ENCODE data around the gene NDUFV3. TPM values are rescaled to one million over a fixed set of nuclear protein-coding genes. Genes with fewer than 3 reads are reported as not detected.

Gene NDUFV3
- total and polyA plus RNA-seq, 8 donors = 36.6 to 50.3 (median 42.9) TPM

DNA sequence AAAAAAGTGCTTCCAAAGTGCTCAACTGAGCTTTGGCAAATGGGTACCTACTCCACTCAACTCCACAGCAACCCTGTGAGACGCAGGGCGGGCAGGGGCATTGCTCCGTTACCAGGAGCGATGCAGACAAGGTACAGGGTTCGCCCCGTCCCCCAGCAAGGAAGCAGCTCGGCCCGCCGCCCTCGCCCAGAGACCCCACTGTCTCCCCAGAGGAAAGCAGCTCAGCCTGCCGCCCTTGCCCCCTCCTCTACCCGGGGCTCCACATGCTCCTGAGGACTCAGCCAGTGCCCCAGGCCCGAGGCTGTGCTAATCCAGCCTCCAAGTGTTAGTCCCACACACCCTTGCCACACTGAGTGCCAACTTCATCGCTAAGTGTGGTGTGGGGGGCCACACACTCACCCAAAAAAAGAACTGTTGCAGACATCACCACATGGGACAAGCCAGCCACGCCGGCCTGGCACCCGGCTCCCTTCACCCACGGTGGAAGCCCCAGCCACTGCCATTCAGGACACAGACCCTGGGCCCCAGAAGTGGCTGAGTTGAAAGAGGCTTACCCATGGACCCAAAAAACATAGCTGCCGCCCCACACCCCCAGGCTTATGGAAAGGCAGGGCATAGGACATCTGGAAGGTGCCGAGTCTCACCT, 40.1 kb upstream of the NDUFV3 start:
- H3K36me3 ChIP-seq = peaks cover 0 to 92% of the 10 kb centered on the region in 2 donors
- TF ChIP-seq, protein P1, sequence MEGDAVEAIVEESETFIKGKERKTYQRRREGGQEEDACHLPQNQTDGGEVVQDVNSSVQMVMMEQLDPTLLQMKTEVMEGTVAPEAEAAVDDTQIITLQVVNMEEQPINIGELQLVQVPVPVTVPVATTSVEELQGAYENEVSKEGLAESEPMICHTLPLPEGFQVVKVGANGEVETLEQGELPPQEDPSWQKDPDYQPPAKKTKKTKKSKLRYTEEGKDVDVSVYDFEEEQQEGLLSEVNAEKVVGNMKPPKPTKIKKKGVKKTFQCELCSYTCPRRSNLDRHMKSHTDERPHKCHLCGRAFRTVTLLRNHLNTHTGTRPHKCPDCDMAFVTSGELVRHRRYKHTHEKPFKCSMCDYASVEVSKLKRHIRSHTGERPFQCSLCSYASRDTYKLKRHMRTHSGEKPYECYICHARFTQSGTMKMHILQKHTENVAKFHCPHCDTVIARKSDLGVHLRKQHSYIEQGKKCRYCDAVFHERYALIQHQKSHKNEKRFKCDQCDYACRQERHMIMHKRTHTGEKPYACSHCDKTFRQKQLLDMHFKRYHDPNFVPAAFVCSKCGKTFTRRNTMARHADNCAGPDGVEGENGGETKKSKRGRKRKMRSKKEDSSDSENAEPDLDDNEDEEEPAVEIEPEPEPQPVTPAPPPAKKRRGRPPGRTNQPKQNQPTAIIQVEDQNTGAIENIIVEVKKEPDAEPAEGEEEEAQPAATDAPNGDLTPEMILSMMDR (IDR thresholded peaks at IDR 0.05) = no peak
- ATAC-seq = no peak

DNA sequence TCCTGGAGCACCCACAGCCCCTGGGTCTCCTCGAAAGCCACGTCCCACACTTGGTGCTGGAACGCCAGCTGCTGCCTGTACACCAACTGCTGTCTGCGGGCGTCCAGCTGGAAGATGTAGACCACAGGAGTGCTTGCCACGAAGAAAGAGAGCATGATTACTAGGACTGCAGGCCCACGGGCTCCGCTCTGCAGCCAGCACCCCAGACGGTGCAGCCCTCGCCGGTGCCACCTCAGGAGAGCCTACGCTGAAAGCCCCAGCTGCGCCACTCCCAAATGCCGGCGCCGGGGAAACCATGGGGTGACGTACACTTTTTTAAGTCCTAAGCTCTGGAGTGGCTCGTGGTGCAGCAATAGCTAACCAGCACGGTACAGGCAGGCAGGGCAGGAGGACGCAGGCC, 39.5 kb upstream of the NDUFV3 start:
- Histone ChIP-seq H3K36me3 (peaks cover 0 to 96% of the 10 kb centered on the region in 2 donors), H3K27me3 (no peaks in the 10 kb centered on the region), H3K4me1 (no peaks in the 10 kb centered on the region), H3K27ac (no peak overlapping the region), H3K9me3 (no peaks in the 10 kb centered on the region), H3K4me3 (no peak overlapping the region)
- TF ChIP-seq, protein P1 (IDR thresholded peaks at IDR 0.05) = no peak
- no peak for DNase-seq
- no peak for ATAC-seq
- intact Hi-C loops (cut with DNase I) = no loop called here

More for the DNA sequence above, 40.1 kb upstream of the NDUFV3 start:
- Histone ChIP-seq H3K4me1 (no peaks in the 10 kb centered on the region), H3K4me3 (no peak overlapping the region), H3K27ac (no peak overlapping the region), H3K27me3 (no peaks in the 10 kb centered on the region), H3K9me3 (no peaks in the 10 kb centered on the region)
- intact Hi-C loops (cut with DNase I) = no loop called here
- peak in 1 of 4 donors; percentile 57 for DNase-seq

DNA sequence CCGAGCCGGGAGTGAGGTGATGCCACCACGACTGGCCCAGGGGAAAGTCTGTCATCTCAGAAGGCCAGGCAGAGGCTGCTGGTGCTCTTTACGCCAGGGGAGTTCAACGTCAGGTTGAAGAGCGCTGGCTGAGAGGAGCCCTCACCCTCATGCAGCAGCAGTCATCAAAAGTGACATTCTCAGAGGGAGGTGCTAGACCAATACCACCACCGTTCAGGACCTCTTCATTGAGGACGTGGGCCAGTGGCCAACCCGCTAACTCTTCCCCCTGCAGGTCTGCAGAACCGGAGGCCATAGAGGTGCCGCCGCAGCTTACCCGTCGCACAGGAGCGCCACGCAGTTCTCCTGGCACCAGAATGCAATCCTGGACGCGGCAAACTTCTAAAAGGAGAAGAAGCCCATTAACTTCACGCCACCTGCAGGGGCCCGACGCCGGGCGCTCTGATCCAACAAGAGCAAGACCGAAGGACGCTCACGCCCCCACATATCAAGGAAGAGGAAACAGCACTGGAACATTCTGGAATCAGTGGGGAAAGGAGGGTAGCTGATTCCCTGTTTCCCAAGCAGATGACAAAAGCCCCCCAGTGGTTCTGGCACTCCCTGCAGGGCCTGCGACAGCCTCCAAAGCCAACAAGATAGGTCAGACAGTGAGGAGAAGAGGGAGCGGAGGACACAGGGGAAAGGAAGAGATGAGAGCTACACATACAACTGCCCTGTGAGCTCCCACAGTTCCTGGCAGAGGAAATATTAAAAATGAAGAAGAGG, 38.7 kb upstream of the NDUFV3 start:
- TF ChIP-seq, protein P1 (IDR thresholded peaks at IDR 0.05) = no peak
- Histone ChIP-seq H3K9me3 (no peaks in the 10 kb centered on the region), H3K27me3 (no peaks in the 10 kb centered on the region), H3K36me3 (peaks cover 0 to 99% of the 10 kb centered on the region in 2 donors), H3K27ac (peak overlapping the region in 1 of 2 donors; percentile 13), H3K4me3 (no peak overlapping the region), H3K4me1 (no peaks in the 10 kb centered on the region)
- intact Hi-C loops (cut with DNase I) = no loop called here
- ATAC-seq (no peak), DNase-seq (peak in 1 of 4 donors; percentile 65)

DNA sequence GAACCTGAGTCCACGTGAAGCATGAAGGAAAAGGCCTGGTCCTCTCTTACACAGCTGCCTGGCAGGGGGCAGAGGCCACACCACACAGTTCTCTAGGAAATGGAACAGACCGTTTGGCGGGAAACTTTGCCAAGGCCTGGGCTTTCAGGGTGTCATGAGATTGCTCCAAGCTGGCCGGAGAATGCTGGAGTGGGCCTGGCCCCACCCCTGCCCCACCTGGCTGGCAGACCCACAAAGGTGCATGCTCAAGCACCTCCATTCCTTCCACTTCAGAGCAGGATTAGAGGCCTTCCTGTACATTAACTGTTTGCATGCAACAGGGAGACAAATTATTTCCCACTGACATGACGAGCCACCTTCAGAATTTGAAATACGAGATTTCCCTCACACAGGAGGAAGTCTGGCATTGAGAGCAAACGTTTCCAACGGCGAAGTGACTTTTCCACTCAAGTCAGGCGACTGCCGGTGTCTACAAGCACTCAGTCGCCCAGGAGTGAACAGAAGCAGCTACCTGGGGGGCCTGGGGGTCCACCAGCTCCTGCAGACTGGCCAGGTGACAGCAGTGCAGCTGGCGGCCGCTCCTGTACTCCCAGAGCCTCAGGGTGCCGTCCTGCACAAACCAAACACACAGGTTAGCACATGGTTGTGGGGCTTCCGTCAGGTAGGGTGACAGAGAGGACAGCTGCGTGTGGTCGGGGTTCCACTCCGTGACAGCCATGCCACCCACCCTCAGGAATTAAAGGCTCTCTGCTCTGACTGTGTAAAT, 37.8 kb upstream of the NDUFV3 start:
- DNase-seq = peak in 3 of 4 donors; percentile 64 to 81 (median 80)
- Histone ChIP-seq H3K27ac (peak overlapping the region; percentile 13 to 41), H3K4me1 (no peaks in the 10 kb centered on the region)

More for the DNA sequence above, 37.8 kb upstream of the NDUFV3 start:
- no peak overlapping the region for H3K4me3 ChIP-seq
- peak; percentile 88 for ATAC-seq
- intact Hi-C loops (cut with DNase I) = no loop called here
- H3K9me3 ChIP-seq = no peaks in the 10 kb centered on the region
- TF ChIP-seq, protein P1 (IDR thresholded peaks at IDR 0.05) = no peak
- H3K36me3 ChIP-seq = peaks cover 0 to 99% of the 10 kb centered on the region in 2 donors
- no peaks in the 10 kb centered on the region for H3K27me3 ChIP-seq

All from left lung (tissue), 10 donors.